ENCODE data around the gene RND1.
"Not testable (repeated sequence)": the region's sequence is repeated elsewhere in the genome, so short reads cannot be mapped to it uniquely, and the experiment has no call there.

Gene RND1

GRCh38 chr12:48866052-48866711 is 512 bp upstream of the RND1 start:
- no peak for FAIRE-seq

- FAIRE-seq: no peak
Measured at GRCh38 chr12:48863291-48863690, 2.4 kb downstream of the RND1 start.

DNA sequence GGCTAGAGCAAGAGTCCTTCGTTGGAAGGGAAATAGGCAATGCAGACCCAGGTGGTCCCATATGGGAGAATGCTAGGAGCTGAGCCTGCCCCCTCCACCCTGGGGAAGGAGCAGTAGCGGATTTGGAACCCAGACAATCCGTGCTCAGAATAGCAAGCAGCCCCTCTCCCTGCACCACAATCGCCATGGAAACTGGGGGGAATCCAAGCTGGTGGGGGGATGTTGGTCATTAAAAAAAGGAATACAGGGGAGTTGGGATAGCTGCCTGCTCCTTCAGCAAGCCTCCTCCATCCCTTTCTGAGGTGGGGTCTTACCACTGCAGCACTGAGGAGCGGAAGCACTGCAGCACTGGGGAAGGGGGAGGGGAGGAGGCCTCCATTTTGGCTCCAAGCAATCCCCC is 2.9 kb downstream of the RND1 start:
- no peak for FAIRE-seq

DNA sequence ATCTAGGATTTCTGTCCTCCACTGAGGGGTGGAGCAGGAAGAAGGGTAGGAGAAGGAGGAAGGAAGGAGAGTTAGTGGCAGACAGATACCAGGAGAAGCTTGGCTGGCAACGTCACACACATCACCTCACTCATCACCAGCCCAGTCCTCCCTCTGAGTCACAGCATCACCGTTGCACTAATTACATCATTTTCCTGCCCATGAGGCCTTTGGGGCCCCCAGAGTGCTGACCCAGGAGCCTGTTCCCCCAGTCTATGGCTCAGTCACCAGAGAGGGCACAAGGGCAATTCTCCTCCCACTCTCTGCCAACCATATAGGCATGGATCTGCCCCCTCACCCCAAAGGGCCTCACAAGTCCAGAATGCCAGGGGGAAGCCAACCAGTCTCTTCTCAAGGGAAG is 4.6 kb downstream of the RND1 start:
- no peak for FAIRE-seq

DNA sequence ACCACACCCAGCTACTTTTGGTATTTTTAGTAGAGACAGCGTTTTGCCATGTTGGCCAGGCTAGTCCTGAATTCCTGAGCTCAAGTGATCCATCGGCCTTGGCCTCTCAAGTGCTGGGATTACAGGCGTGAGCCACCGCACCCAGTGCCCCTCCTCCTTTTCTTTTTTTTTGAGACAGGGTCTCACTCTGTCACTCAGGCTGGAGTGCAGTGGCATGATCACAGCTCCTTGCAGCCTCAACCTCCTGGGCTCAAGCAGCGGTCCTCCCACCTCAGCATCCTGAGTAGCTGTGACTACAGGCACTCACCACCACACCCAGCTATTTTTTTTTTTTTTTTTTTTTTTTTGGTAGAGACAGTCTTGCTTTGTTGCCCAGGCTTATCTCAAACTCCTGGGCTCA is 5.4 kb downstream of the RND1 start:
- not testable (repeated sequence) for FAIRE-seq

DNA sequence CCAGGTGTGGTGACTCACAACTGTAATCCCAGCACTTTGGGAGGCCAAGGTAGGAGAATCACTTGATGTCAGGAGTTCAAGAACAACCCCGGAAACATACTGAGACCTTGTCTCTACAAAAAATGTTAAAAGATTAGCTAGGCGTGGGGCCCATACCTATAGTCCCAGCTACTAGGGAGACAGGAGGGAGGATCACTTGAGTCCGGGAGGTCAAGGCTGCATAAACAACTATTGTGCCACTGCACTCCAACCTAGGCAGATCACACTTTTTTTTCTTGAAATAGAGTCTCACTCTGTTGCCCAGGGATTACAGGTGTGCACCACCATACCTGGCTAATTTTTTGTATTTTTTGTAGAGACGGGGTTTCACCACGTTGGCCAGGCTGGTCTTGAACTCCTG is 6.1 kb downstream of the RND1 start:
- FAIRE-seq: no peak

- no peak for FAIRE-seq
Measured at GRCh38 chr12:48858043-48858442, 7.6 kb downstream of the RND1 start.

GRCh38 chr12:48857278-48857994 is 8.2 kb downstream of the RND1 start:
- no peak for FAIRE-seq

DNA sequence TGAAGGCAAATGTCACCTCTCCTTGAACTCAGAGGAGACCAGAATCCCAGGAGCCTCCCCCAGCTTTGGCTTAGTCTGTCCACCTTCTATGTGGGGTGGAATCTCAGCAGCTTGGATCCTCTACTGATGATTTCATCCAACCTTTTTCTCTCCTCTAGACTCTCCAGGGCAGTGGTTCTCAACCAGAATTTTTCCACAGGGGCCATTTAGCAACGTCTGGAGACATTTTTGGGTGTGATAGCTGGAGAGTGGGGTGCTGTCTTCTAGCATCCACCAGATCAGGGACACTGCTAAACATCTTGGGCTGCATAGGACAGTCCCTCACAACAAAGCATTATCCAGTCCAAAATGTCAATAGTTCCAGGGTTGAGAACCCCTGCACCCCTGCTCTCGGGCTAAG is 9.3 kb downstream of the RND1 start:
- no peak for FAIRE-seq

DNA sequence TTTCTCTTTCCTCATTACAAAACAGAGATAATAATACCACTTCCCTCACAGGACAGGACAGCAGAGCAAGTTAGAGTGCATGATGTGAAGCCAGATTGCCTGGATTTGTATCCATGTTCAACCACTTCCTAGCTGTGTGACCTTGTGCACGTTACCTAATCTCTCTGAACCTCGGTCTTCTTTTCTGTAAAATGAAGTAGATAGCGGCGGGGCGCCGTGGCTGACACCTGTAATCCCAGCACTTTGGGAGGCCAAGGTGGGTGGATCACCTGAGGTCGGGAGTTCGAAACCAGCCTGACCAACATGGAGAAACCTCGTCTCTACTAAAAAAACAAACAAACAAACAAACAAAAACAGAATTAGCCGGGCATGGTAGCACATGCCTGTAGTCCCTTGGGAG is 10.7 kb downstream of the RND1 start:
- FAIRE-seq: not testable (repeated sequence)

GRCh38 chr12:48854488-48854887 is 11.2 kb downstream of the RND1 start:
- FAIRE-seq: no peak

- peak; percentile 72 for FAIRE-seq
Measured at GRCh38 chr12:48852734-48853688, 12.7 kb downstream of the RND1 start.

- peak; percentile 92 for FAIRE-seq
Measured at GRCh38 chr12:48851883-48852733, 13.6 kb downstream of the RND1 start, which contains the start of gene DDX23. Gene DDX23 (minus strand): TSS chr12:48852163. CDS start chr12:48845782, 6,381 bp downstream.

- FAIRE-seq: not testable (repeated sequence)
Measured at GRCh38 chr12:48842021-48842420, 23.6 kb downstream of the RND1 start.

GRCh38 chr12:48838048-48838447 is 27.6 kb downstream of the RND1 start:
- FAIRE-seq: no peak

DNA sequence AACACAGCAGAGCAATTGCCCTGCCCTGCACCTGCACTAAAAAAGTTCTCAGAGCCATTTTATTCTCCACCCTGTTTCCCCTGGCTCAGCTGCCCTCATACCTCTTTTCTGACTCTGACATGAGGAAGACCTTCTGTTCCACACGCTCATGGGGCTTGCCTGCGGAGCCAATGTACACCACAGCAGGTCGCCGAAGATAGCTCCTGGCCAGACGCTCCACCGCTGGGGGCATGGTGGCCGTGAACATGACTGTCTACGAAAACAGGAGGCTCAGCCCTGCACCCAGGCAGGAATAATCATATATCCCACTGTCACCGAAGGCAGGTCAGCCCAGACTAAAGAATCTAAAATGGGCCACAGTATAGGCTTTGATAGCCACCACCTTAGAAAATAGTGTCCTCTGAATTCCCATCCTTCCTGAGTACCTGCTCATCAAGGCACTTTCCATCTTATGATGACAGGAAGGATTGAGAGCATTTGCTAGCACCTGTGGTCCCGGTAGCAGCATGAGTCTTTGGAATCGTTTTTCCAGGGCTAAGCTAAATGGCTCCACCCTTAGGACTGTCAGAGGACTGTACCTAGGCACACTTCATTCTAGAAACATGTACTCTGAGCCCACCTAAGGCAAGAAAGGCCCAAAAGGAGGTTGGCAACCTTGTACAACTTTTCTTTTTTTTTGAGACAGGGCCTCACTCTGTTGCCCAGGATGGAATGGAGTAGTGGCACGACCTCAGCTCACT is 33.2 kb downstream of the RND1 start:
- FAIRE-seq: no peak

- no peak for FAIRE-seq
Measured at GRCh38 chr12:48831257-48831656, 34.4 kb downstream of the RND1 start.

GRCh38 chr12:48828841-48829575 is 36.7 kb downstream of the RND1 start:
- FAIRE-seq: no peak

GRCh38 chr12:48828293-48828692 is 37.4 kb downstream of the RND1 start:
- no peak for FAIRE-seq

DNA sequence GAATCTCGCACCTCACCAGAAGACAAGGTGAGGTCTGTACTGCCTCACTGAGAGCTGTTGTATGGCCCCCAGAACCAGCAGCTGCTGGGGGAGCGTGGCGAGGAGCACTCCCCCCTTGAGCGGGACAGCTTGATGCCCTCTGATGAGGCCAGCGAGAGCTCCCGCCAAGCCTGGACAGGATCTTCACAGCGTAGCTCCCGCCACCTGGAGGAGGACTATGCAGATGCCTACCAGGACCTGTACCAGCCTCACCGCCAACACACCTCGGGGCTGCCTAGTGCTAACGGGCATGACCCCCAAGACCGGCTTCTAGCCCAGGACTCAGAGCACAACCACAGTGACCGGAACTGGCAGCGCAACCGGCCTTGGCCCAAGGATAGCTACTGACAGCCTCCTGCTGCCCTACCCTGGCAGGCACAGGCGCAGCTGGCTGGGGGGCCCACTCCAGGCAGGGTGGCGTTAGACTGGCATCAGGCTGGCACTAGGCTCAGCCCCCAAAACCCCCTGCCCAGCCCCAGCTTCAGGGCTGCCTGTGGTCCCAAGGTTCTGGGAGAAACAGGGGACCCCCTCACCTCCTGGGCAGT is 38.1 kb downstream of the RND1 start:
- no peak for FAIRE-seq
